RWPE2 (cell line): Measurements from ENCODE around the gene AXL.

ENCODE experiments used
- ATAC-seq: fragments of 200-7000 bp; cut with Tn5 transposase; 3 replicates; pipeline ENCODE4 v1.9.1; 2021; ENCODE audit warnings: low read depth
- DNase-seq: peaks from one replicate; pipeline ENCODE4 v3.0.0-alpha.2; 2020; ENCODE audit warnings: low spot score
- H3K27ac ChIP-seq: fragments of 450-650 bp; 2 replicates; pipeline ENCODE4 v1.5.1; 2017; ENCODE audit warnings: mild to moderate bottlenecking; ENCODE audit not compliant: poor library complexity, severe bottlenecking
- H3K27me3 ChIP-seq: fragments of 250-450 bp; sonication (Bioruptor Pico); 2 replicates; pipeline ENCODE4 v1.5.1; 2021; ENCODE audit warnings: mild to moderate bottlenecking, moderate library complexity; ENCODE audit not compliant: insufficient read depth, poor library complexity, severe bottlenecking
- H3K36me3 ChIP-seq: fragments of 250-450 bp; sonication (Bioruptor Pico); 2 replicates; pipeline ENCODE4 v1.5.1; 2020; ENCODE audit warnings: low read depth, mild to moderate bottlenecking, moderate library complexity
- H3K4me1 ChIP-seq: fragments of 250-450 bp; sonication (Bioruptor Pico); 2 replicates; pipeline ENCODE4 v1.5.1; 2021; ENCODE audit warnings: mild to moderate bottlenecking, moderate library complexity; ENCODE audit not compliant: insufficient read depth, poor library complexity, severe bottlenecking
- H3K4me3 ChIP-seq: fragments of 250-450 bp; sonication (Bioruptor Pico); 2 replicates; pipeline ENCODE4 v1.5.1; 2021; ENCODE audit warnings: mild to moderate bottlenecking, moderate library complexity; ENCODE audit not compliant: severe bottlenecking
- H3K9me3 ChIP-seq: fragments of 250-450 bp; sonication (Bioruptor Pico); 2 replicates; pipeline ENCODE4 v1.5.1; 2021; ENCODE audit warnings: mild to moderate bottlenecking, moderate library complexity; ENCODE audit not compliant: severe bottlenecking
- TF ChIP-seq, protein P1 (sequence below): fragments of 450-650 bp; IDR thresholded peaks from one replicate; pipeline ENCODE4 v1.5.1; 2017; ENCODE audit warnings: mild to moderate bottlenecking, moderate library complexity; ENCODE audit not compliant: poor library complexity, severe bottlenecking

AXL gene

GRCh38 chr19:41294393-41294792 is 75.4 kb downstream of the AXL start:
- Histone ChIP-seq H3K27ac (no peak overlapping the region), H3K4me3 (no peak overlapping the region), H3K36me3 (peaks cover 99% of the 10 kb centered on the region), H3K9me3 (no peaks in the 10 kb centered on the region), H3K27me3 (no peaks in the 10 kb centered on the region), H3K4me1 (no peaks in the 10 kb centered on the region)
- TF ChIP-seq, protein P1, sequence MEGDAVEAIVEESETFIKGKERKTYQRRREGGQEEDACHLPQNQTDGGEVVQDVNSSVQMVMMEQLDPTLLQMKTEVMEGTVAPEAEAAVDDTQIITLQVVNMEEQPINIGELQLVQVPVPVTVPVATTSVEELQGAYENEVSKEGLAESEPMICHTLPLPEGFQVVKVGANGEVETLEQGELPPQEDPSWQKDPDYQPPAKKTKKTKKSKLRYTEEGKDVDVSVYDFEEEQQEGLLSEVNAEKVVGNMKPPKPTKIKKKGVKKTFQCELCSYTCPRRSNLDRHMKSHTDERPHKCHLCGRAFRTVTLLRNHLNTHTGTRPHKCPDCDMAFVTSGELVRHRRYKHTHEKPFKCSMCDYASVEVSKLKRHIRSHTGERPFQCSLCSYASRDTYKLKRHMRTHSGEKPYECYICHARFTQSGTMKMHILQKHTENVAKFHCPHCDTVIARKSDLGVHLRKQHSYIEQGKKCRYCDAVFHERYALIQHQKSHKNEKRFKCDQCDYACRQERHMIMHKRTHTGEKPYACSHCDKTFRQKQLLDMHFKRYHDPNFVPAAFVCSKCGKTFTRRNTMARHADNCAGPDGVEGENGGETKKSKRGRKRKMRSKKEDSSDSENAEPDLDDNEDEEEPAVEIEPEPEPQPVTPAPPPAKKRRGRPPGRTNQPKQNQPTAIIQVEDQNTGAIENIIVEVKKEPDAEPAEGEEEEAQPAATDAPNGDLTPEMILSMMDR, result no peak
- ATAC-seq, result no peak
- DNase-seq, result no peak

GRCh38 chr19:41295499-41295898 is 76.5 kb downstream of the AXL start:
- Histone ChIP-seq H3K27ac (no peak overlapping the region), H3K4me1 (no peaks in the 10 kb centered on the region), H3K36me3 (peaks cover 99% of the 10 kb centered on the region), H3K4me3 (no peak overlapping the region), H3K27me3 (no peaks in the 10 kb centered on the region), H3K9me3 (no peaks in the 10 kb centered on the region)
- TF ChIP-seq, protein P1, result no peak
- DNase-seq (no peak), ATAC-seq (no peak)

DNA sequence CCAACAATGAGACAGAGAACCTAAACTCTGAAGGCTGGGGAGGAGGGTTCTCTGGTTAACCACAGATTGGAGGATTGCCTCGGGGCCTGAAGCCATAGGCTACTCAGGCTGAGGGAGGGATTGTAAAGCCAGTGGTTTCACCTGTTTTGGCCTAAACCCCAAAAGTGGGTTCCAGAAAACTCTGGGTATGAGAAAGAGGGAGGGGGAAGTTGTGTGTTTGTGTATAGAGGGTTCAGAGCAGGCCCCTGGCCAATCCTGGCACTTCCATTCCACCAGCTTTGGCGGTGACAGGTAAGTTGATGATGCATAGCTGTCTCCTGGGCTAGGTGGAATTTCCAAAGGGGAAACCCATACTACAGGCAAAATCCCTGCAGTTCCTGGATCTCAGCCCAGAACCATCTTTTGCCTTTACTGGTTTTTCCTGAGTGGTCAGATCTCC is 77.4 kb downstream of the AXL start:
- no peaks in the 10 kb centered on the region for H3K4me1 ChIP-seq

DNA sequence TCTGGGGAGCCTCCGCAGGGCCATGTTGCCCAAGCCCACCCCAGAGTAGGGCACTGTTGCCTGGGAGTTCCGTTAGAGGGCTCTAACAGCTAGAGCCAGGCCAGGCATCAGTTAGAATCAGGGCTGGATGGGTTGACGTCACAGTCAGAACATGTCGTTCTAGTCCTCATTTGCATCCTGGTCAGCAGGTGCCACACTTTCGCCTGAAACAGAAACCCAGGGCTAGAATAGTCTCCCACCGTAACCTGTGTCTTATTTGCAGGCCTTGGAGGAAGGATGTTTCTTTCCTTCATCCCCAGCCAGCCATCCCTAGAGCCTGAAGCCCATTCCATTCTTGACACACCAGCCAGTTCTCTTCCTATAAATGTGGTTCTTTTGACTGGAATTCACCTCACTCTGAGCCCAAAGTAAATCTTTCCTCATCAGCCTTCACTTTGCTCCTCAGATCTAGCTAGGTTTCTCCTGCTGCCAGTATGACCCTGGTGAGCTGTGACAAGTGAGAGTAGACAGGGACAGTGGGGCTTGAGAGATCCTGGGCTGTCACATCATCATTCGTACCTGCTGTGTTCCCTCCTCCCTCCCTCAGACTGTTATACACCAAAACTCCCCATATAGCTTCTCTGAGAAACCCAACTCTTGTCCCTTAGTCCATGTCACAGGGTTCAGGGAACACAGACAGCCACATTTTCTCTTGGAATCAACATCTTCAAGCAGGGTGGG is 78.8 kb downstream of the AXL start:
- H3K4me3 ChIP-seq, result no peak overlapping the region

More for the DNA sequence above, 77.4 kb downstream of the AXL start:
- H3K4me3 ChIP-seq, result no peak overlapping the region
- no peak overlapping the region for H3K27ac ChIP-seq
- H3K27me3 ChIP-seq, result no peaks in the 10 kb centered on the region
- no peaks in the 10 kb centered on the region for H3K9me3 ChIP-seq
- ATAC-seq, result no peak
- TF ChIP-seq, protein P1, result no peak
- DNase-seq, result no peak
- H3K36me3 ChIP-seq, result peaks cover 99% of the 10 kb centered on the region

More for the DNA sequence above, 78.8 kb downstream of the AXL start:
- Histone ChIP-seq H3K36me3 (peaks cover 97% of the 10 kb centered on the region), H3K4me1 (no peaks in the 10 kb centered on the region), H3K9me3 (no peaks in the 10 kb centered on the region), H3K27me3 (no peaks in the 10 kb centered on the region), H3K27ac (no peak overlapping the region)
- ATAC-seq (no peak), DNase-seq (no peak)
- TF ChIP-seq, protein P1, result no peak
